Loucy (cell line): ENCODE measurements around the gene WDR7.
A peak's percentile ranks its signal among the peaks of the same experiment; 100 is the strongest.

Source experiments
- H2AFZ ChIP-seq: fragments of 200-600 bp; sonication (generic); 2 replicates; pipeline ENCODE4 v1.6.0; 2016; ENCODE audit warnings: antibody characterized with exemption, mild to moderate bottlenecking, low read length, moderate library complexity
- H3F3A ChIP-seq: fragments of 200-600 bp; 2 replicates; pipeline ENCODE4 v1.6.0; 2016; ENCODE audit warnings: antibody characterized with exemption, low read depth, mild to moderate bottlenecking
- H3K27me3 ChIP-seq: fragments of 200-600 bp; sonication (generic); 2 replicates; pipeline ENCODE4 v1.6.1; 2014; ENCODE audit warnings: low read length, mild to moderate bottlenecking; ENCODE audit not compliant: insufficient read depth, poor library complexity, severe bottlenecking
- H3K36me3 ChIP-seq: fragments of 200-600 bp; sonication (generic); 2 replicates; pipeline ENCODE4 v1.6.1; 2016; ENCODE audit warnings: low read length; ENCODE audit not compliant: insufficient read depth
- H3K4me1 ChIP-seq: fragments of 200-600 bp; sonication (generic); 2 replicates; pipeline ENCODE4 v1.5.1; 2014; ENCODE audit warnings: low read length, mild to moderate bottlenecking; ENCODE audit not compliant: insufficient read depth, poor library complexity, severe bottlenecking
- H3K4me2 ChIP-seq: fragments of 200-600 bp; sonication (generic); 2 replicates; pipeline ENCODE4 v1.6.0; 2014; ENCODE audit warnings: antibody characterized with exemption, low read length, low read depth, mild to moderate bottlenecking; ENCODE audit not compliant: poor library complexity, severe bottlenecking
- H3K4me3 ChIP-seq: fragments of 200-600 bp; sonication (generic); 2 replicates; pipeline ENCODE4 v1.5.1; 2014; ENCODE audit warnings: low read length, mild to moderate bottlenecking, mixed read lengths; ENCODE audit not compliant: poor library complexity, severe bottlenecking
- H3K79me2 ChIP-seq: fragments of 200-600 bp; sonication (generic); 2 replicates; pipeline ENCODE4 v1.6.1; 2014; ENCODE audit warnings: low read length; ENCODE audit not compliant: insufficient read depth
- H3K9ac ChIP-seq: fragments of 200-600 bp; sonication (generic); 2 replicates; pipeline ENCODE4 v1.6.0; 2014; ENCODE audit warnings: mild to moderate bottlenecking, low read depth, low read length, moderate library complexity; ENCODE audit not compliant: poor library complexity, severe bottlenecking
- H3K9me2 ChIP-seq: fragments of 200-600 bp; sonication (generic); replicated peaks from 2 replicates; pipeline ENCODE4 v1.6.1; 2016; ENCODE audit warnings: low read depth, low read length, mixed read lengths
- H3K9me3 ChIP-seq: fragments of 200-600 bp; sonication (generic); 2 replicates; pipeline ENCODE4 v1.6.1; 2014; ENCODE audit warnings: mild to moderate bottlenecking, antibody characterized with exemption, low read length, low read depth; ENCODE audit not compliant: insufficient read depth
- H4K20me1 ChIP-seq: fragments of 200-600 bp; sonication (generic); 2 replicates; pipeline ENCODE4 v1.6.0; 2014; ENCODE audit warnings: antibody characterized with exemption, low read length, mild to moderate bottlenecking; ENCODE audit not compliant: insufficient read depth, poor library complexity, severe bottlenecking
- EZH2phosphoT487 ChIP-seq: fragments of 200-600 bp; IDR thresholded peaks from 2 replicates; pipeline ENCODE4 v1.6.1; 2018; ENCODE audit warnings: antibody characterized with exemption, mild to moderate bottlenecking, moderate library complexity, borderline replicate concordance
- TF ChIP-seq, protein P1 (sequence below): fragments of 200-600 bp; sonication (generic); conservative IDR thresholded peaks from 2 replicates; pipeline ENCODE4 v1.5.1; 2014; ENCODE audit warnings: mild to moderate bottlenecking, antibody characterized with exemption, low read length

Gene WDR7

DNA sequence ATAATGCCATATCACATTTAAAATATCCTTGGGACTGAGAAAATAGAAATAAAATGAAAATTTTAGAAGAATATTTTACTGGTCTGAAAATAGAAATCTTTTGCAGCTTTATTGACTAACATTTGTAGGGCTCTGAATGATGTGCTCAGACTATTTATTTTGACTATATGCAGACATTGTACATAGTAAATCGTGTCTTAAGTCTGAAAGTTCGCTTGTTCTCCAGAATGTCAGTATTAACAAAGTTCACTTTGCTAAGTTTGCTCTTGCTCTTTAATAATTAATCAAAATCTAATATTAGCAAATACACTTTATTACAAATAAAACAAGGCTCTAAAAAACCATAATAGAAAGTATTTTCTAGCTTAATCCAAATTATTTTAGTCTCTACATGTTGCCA, 219.8 kb downstream of the WDR7 start:
- H3K9ac ChIP-seq = no peak overlapping the region
- no peak for TF ChIP-seq EZH2phosphoT487
- TF ChIP-seq, protein P1, sequence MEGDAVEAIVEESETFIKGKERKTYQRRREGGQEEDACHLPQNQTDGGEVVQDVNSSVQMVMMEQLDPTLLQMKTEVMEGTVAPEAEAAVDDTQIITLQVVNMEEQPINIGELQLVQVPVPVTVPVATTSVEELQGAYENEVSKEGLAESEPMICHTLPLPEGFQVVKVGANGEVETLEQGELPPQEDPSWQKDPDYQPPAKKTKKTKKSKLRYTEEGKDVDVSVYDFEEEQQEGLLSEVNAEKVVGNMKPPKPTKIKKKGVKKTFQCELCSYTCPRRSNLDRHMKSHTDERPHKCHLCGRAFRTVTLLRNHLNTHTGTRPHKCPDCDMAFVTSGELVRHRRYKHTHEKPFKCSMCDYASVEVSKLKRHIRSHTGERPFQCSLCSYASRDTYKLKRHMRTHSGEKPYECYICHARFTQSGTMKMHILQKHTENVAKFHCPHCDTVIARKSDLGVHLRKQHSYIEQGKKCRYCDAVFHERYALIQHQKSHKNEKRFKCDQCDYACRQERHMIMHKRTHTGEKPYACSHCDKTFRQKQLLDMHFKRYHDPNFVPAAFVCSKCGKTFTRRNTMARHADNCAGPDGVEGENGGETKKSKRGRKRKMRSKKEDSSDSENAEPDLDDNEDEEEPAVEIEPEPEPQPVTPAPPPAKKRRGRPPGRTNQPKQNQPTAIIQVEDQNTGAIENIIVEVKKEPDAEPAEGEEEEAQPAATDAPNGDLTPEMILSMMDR = no peak
- H3K36me3 ChIP-seq = no peaks in the 10 kb centered on the region
- no peak overlapping the region for H3K4me2 ChIP-seq
- no peaks in the 10 kb centered on the region for H4K20me1 ChIP-seq
- H3K27me3 ChIP-seq = no peaks in the 10 kb centered on the region
- no peaks in the 10 kb centered on the region for H3K9me2 ChIP-seq
- no peak overlapping the region for H3K4me3 ChIP-seq
- no peaks in the 10 kb centered on the region for H3F3A ChIP-seq
- H2AFZ ChIP-seq = no peak overlapping the region
- H3K4me1 ChIP-seq = peaks cover 9% of the 10 kb centered on the region
- H3K79me2 ChIP-seq = no peaks in the 10 kb centered on the region
- H3K9me3 ChIP-seq = no peaks in the 10 kb centered on the region

DNA sequence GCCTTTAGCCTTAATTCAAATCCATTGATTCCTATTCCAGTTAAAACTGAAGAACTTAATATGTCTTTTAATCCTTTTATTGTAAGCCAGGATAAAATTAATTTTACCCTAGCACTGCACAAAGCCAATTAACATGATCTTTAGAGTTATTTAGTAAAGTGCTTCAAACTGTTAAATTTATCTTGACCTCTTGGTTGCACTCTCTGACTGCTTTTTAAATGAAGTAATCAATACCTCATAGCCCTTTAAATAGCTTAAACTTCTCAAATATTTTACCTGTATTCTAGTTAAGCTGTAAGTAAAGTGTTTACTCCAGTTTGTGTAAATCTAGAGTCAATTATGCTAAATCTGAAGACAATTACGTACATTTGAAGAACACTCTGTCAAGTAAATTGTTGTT, 221.0 kb downstream of the WDR7 start:
- Histone ChIP-seq H3K27me3 (no peaks in the 10 kb centered on the region), H3K4me1 (peaks cover 9% of the 10 kb centered on the region), H2AFZ (no peak overlapping the region), H3K36me3 (no peaks in the 10 kb centered on the region), H3K9me3 (no peaks in the 10 kb centered on the region), H3F3A (no peaks in the 10 kb centered on the region), H3K4me2 (no peak overlapping the region), H3K4me3 (no peak overlapping the region), H4K20me1 (no peaks in the 10 kb centered on the region), H3K79me2 (no peaks in the 10 kb centered on the region), H3K9ac (no peak overlapping the region), H3K9me2 (no peaks in the 10 kb centered on the region)
- TF ChIP-seq, protein P1 = no peak
- no peak for TF ChIP-seq EZH2phosphoT487

DNA sequence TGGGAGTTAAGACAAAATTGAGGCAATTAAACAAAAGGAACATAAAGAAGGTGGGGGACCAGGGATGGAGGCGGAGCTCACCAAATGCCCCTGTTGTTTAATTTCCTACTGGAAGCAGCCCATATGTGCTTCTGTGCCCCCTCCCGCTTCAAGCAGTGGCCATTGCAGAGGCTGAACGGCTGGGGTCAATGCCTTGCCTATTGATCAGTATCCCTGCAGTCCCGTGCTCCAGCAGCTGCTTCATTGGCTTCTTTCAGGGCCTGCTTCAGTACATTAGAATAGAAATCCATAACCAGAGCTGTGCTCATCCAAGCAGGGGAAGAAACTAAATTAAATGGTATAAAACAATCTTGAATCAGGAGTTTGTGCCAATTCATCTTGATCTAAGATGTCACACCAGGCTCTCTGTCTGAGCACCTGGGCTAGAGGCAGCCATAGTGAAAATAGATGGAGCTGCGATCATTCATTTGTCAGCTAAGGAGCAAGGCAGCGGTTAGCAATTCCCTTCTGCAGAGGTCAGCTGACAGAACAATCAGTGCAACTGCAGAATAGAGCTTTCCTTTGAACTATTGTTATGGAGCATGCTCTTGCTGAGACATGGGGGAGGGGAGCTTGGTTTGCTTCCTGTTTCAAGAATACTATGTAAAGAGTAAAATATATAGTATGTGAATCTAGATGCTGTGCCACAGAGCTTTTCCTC, 222.4 kb downstream of the WDR7 start:
- Histone ChIP-seq H3K79me2 (no peaks in the 10 kb centered on the region), H3K36me3 (no peaks in the 10 kb centered on the region), H3K4me1 (peaks cover 9% of the 10 kb centered on the region), H3K27me3 (no peaks in the 10 kb centered on the region), H3K9me3 (no peaks in the 10 kb centered on the region), H4K20me1 (no peaks in the 10 kb centered on the region), H3K4me3 (no peak overlapping the region), H2AFZ (no peak overlapping the region), H3K9me2 (no peaks in the 10 kb centered on the region), H3K9ac (no peak overlapping the region), H3F3A (no peaks in the 10 kb centered on the region), H3K4me2 (peak overlapping the region; percentile 2)
- TF ChIP-seq EZH2phosphoT487 = no peak
- TF ChIP-seq, protein P1 = no peak
